ENCODE results near the gene GALK1.

GALK1 gene

DNA sequence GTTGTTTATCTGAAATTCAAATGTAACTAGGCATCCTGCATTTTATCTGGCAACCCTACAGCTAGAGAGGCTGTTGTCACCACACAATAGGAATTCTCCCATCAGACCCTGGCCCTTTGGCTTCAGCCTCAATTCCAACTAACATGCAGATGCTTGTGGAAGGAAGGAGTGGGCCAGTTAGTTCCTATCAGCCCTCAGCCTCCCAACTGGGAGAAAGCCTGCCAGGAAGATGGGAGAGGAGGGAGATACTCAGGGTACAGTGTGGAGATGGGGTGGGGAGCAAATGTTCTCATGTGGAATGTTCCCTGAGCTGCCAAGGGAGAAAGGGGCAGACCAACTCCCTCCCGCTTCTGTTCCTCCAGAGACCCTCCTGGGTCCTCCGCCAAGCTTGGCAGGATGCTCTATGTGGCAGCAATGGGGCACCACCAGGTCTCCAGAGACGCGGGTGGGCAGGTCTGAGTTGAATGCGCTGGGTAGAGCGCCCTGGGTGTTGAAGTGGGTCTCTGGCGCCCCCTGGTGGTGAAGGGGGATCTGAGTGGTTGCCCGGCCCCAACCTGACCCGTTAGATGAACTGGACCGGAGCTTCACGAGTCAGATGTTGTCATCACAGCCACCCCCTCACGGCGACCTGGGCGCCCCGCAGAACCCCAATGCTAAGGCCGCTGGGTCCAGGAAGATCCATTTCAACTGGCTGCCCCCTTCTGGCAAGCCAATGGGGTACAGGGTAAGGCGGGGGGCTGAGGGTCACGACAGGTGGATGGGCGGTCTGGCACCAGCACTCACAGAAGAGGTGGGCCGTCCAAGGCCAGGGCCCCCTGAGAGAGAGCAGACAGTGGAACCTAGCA is 15.2 kb downstream of the GALK1 start:
- DNase-seq (ENCODE audit: low read depth), result peak; percentile 48

DNA sequence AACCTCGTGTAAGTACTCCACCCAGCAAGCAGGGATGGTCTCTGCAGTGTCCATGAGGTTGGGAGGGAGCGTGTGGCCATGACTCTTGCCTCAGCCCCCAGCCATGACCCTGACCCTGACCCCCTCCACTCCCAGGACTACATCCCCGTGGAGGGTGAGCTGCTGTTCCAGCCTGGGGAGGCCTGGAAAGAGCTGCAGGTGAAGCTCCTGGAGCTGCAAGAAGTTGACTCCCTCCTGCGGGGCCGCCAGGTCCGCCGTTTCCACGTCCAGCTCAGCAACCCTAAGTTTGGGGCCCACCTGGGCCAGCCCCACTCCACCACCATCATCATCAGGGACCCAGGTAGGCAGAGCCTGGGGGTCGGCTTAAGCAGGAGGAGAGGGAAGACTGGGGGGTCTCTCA is 16.3 kb downstream of the GALK1 start:
- DNase-seq (ENCODE audit: low read depth), result no peak

DNA sequence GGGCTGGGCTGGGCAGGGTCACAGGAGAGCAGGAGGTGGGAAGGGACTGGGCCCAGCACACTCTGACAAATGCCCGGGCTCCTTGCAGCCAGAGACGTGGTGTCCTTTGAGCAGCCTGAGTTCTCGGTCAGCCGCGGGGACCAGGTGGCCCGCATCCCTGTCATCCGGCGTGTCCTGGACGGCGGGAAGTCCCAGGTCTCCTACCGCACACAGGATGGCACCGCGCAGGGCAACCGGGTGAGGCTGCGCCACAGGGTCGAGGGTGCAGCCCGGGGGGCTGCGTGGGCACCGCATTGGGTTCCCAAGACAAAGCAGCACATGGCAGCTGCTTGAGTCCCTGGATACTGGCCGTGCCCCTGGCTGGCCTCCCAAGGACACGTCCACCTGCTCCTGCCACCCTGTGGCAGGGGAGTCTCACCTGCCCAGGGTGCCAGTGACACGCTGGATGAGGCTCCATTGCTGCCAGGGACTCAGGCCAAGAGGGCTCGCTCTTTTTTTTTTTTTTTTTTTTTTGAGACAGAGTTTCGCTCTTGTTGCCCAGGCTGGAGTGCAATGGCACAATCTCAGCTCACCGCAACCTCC is 21.3 kb downstream of the GALK1 start:
- no peak for DNase-seq (ENCODE audit: low read depth)

DNA sequence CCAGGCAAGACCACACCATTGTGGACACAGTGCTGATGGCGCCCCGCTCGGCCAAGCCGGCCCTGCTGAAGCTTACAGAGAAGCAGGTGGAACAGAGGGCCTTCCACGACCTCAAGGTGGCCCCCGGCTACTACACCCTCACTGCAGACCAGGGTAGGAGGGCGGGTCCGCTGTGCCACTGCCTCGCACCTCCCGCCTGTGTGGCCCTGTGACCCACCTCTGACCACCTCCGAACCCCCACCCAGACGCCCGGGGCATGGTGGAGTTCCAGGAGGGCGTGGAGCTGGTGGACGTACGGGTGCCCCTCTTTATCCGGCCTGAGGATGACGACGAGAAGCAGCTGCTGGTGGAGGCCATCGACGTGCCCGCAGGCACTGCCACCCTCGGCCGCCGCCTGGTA is 22.7 kb downstream of the GALK1 start:
- no peak for DNase-seq (ENCODE audit: low read depth)

DNA sequence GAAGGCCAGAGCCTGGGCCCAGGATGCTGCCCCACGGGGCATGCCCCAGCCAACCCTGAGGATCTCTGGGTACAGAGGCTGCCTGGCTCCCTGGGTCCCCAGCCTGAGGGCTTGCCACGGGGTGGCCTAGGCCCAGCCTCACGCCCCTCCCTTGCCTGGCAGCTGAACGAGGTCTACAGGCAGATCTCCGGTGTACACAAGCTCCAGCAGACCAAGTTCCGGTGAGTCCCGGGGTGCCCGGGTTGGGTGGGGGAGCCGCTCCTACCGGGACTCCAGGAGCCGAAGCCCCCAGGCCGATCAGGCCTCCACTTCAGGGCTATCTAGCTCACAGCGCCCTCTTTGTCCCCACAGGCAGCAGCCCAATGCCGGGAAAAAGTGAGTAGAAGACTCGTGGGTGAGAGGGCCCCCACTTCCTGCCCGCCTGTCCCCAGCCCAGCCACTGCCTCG is 24.3 kb downstream of the GALK1 start:
- DNase-seq (ENCODE audit: low read depth), result no peak

DNA sequence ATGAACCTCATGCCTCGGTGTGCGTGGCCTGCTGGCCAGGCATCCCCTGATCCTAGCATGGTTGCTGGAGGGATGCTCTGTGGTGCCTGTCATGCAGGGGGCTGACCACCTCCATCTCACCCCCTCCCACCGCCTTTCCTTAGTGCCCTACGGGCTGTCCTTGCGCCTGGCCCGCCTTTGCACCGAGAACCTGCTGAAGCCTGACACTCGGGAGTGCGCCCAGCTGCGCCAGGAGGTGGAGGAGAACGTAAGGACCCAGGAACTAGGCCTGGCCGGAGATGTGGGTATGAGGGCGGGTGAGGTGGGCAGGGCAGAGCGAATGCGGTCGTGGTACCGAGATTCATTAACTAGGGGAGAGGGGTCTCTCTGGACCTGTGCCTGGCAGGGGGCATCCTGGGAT is 24.8 kb downstream of the GALK1 start:
- DNase-seq (ENCODE audit: low read depth), result no peak

DNA sequence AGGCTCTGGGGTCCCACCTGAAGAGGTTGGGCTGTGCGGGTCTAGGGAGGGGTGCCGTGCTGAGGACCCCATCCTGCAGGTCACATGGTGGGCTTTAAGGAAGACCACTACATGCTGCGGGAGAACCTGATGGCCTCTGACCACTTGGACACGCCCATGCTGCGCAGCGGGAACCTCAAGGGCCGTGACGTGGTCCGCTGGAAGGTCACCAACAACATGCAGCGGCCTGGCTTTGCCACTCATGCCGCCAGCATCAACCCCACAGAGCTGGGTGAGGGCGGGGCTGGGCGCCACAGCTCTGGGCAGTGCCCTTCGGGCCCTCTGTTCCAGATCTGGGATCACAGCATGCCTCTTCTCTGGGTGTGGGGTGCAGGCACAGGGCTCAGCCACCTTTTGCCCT is 25.2 kb downstream of the GALK1 start:
- no peak for DNase-seq (ENCODE audit: low read depth)

DNA sequence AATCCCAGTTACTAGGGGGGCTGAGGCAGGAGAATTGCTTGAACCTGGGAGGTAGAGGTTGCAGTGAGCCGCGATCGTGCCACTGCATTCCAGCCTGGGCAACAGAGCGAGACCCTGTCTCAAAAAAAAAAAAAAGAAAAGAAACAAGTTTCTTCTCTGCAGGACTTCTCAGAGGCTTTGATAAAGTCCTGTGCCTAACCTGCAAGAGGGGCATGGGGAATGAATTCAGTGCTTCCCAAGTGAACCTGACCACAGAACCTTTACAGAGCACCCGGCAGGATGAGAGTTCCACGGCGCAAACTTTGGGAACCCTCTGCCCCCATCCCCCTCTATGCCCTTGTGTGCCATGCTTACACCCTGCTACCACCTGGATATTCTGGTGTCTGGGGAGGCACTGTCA is 25.8 kb downstream of the GALK1 start:
- no peak for DNase-seq (ENCODE audit: low read depth)

DNA sequence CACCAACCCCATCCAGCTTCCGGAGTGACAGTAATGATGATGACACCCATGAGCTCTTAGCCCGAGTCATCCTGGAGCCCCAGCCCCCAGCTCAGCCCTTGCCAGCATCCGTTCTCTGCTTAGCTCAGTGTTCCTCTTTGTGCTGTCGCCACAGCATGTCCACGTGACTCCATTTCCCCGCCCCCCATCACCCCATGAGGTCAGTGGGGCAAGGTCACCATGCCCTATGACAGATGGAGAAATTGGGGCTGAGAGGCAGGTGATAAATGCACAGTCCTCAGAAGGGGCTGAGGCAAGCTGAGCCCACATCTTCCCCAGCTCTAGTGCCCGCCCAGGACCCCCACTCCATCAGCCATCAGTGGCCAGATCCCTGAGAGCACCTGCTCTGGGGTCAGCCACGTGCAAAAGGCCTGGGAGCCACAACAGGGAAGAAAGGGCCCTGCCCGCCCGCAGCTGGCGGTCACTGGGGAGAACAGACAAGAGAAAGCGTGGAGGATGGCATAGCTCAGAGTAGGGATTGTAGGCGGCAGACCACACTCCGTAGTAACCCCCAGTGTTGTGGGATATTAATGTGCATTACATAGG is 26.7 kb downstream of the GALK1 start:
- DNase-seq (ENCODE audit: low read depth), result no peak

DNA sequence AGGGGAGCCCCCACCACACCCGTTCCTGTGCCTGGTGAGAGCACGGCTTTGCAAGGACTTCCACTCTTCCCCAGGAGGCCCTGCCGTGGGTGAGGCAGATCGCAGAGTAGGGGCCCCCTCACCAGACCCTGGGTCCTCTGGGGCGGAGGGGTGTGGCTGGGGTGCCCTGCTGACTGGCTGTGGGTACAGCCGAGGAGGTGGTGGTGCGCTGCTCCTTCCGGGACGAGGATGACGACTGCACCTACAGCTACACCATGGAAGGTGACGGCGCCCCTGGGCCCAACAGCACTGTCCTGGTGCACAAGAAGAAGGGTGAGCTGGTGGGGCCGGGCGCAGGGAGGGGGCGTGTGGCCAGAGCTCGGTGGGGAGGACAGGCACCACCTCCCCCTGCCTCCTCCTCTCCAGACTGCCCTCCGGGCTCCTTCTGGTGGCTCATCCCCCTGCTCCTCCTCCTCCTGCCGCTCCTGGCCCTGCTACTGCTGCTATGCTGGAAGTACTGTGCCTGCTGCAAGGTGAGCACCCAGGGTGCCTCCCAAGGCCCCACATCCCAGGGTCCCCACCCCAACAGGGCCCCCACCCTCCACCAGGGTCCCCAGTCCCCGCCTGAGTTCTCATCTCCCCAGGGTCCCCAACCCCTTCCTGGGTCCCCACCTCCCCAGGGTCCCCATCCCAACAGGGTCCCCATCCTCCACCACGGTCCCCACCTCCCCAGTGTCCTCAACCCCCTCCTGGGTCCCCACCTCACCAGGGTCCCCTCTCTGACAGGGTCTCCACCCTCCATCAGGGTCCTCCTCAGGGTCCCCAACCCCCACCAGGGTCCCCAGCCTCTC is 27.6 kb downstream of the GALK1 start:
- DNase-seq (ENCODE audit: low read depth), result no peak

DNA sequence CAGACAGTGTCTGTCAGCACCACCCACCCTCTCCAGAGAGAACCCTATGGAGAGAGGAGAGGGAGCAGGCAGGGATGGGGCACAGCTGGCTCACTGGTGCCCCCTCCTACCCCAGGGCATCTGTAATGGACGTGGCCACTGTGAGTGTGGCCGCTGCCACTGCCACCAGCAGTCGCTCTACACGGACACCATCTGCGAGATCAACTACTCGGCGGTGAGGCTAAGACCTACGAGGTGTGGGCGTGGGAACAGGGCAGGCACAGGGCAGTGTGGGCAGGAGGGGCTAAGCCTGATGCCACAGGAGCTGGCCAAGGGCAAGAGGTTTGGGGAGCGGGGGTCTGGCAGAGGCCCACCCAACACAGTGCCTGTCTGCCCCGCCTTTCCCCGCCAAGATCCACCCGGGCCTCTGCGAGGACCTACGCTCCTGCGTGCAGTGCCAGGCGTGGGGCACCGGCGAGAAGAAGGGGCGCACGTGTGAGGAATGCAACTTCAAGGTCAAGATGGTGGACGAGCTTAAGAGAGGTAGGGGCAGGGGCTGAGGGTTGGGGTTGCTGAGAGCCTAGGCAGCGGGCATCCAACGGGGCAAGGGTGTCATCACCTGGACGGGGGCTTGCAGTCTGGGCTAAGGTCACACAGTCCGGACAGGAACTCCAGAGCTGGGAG is 28.7 kb downstream of the GALK1 start:
- DNase-seq (ENCODE audit: low read depth), result no peak

DNA sequence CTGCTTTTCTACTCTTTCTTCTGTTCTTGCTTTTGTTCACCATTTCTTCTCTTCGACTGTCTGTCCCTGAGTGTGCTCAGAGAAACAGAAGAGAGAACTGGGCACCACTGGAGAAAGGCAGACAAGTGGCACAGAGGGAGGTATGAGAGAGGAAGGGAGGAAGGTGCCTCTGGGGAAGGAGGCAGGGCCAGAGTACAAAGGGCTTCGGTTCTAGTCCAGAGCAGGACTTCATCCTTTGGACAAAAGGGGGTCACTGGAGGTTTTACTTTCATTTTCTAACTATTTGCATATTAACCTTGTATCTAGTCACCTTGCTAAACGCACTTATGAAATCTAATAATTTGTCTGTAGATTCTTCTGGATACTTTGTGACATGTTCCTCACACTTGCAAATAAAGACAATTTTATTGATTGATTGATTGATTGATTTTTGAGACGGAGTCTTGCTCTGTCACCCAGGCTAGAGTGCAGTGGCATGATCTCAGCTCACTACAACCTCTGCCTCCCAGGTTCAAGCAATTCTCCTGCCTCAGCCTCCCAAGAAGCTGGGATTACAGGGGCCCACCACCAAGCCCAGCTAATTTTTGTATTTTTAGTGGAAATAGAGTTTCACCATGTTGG is 30.2 kb downstream of the GALK1 start:
- DNase-seq (ENCODE audit: low read depth), result no peak

DNA sequence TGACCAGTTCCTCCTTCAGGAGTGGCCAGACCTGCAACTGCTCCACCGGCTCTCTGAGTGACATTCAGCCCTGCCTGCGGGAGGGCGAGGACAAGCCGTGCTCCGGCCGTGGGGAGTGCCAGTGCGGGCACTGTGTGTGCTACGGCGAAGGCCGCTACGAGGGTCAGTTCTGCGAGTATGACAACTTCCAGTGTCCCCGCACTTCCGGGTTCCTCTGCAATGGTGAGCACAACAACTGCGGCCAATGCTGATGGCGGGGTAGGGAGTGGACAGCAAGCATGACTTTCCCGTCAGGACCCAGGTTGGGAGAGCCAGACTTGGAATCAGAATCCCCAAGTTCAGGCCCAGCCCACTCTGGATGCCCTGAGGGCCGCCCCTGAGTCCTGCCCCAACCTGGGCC is 31.5 kb downstream of the GALK1 start:
- DNase-seq (ENCODE audit: low read depth), result no peak

DNA sequence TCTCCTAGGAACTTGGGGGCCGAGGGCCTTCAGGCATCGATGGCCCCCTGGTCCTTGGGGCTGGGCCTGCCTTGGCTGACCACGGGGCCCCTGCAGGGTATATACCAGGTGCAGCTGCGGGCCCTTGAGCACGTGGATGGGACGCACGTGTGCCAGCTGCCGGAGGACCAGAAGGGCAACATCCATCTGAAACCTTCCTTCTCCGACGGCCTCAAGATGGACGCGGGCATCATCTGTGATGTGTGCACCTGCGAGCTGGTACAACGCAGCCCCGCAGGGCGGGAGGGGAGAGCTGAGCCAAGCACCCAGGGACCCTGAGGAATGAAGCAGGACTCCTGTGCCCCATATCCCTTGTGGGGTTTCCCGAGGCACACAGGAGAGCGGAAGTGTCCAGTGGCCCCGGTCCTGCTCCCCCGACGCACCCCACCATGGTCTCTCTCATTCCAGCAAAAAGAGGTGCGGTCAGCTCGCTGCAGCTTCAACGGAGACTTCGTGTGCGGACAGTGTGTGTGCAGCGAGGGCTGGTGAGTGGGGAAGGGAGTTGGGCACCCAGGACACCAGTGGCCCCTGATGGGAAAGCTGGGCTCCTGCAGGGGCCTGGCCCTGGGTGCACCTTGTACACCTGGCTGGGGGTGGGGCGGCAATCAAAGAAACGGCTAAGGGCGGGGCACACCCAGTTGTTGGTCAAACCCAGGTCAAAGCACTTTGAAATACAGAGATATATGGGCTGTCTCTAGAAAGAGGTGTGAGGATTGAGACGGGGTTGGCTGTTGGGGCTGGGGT is 33.1 kb downstream of the GALK1 start:
- no peak for DNase-seq (ENCODE audit: low read depth)

DNA sequence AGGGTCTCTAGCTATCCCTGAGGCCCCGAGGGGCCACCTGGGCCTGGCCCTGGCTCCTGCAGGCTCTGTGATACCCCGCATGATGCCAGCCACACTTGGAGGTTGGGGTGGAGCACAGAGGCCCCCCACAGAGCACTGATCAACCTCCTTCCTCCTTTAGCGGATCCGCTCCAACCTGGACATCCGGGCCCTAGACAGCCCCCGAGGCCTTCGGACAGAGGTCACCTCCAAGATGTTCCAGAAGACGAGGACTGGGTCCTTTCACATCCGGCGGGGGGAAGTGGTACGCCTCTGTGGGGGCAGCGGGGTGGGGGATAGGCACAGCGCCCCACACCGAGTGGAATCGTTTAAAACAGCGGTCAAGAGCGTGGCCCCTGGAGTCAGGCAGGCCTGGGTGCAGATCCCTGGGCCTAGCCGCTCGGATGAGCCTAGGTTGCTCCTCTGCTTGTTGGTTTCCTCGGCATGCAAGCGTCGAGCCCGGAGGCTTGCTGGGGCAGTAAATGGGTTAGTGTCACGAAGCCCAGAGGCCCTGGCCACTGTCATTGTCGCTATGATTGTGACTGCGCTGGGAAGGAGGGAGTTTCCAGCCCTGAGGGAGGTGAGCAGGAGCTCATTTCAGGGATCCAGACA is 33.8 kb downstream of the GALK1 start:
- DNase-seq (ENCODE audit: low read depth), result no peak

DNA sequence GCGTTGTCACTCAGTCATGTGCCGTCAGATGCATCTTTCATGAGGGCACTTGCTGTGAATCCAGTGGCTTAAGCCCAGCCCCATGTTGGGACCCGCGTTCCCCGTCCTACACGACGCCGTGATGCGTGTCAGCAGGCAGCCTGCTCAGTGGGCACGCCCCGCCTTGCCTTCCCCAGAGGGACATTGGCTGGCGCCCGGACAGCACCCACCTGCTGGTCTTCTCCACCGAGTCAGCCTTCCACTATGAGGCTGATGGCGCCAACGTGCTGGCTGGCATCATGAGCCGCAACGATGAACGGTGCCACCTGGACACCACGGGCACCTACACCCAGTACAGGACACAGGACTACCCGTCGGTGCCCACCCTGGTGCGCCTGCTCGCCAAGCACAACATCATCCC is 34.9 kb downstream of the GALK1 start:
- no peak for DNase-seq (ENCODE audit: low read depth)

DNA sequence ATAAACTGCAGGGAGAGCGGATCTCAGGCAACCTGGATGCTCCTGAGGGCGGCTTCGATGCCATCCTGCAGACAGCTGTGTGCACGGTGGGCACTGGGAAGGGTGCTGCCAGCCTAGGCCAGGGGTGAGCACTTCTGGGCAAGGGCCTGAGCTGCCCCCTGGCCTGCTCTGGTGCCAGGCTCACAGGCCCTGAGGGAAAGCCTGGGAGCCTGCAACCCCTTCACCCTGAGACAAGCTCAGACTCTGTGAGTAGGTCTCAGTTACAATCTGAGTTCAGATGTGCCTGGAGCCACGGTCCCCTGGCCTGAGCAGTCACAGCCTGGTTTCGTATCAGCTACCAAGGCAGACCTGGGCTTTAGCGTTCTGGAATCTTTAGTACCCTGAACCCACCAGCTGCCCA is 35.6 kb downstream of the GALK1 start:
- DNase-seq (ENCODE audit: low read depth), result no peak

DNA sequence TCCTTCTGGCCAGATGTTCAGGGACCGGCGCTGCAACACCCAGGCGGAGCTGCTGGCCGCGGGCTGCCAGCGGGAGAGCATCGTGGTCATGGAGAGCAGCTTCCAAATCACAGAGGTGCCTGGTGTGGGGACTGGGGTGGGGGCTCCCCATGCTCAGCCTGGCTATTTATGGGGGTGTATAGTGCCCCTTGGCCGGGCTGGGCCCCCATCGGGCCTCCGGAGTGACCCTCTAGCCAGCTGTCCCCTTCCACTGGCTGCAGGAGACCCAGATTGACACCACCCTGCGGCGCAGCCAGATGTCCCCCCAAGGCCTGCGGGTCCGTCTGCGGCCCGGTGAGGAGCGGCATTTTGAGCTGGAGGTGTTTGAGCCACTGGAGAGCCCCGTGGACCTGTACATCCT is 37.6 kb downstream of the GALK1 start:
- no peak for DNase-seq (ENCODE audit: low read depth)

DNA sequence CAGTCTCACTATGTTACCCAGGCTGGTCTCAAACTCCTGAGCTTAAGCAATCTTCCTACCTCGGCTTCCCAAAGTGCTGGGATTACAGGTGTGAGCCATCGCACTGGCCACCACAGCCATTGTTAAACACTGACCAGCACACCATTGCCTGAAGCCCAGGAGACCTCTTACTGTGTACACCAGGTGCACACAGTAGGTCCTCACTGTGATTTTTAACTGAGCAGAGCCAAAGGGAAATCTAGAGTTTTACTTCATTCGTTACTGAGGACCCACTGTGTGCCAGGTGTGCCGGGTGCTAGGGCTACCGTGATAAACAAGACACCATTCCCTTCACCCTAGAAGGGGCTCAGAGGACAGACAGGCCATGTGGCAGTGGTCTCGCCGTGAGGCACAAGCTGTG is 39.5 kb downstream of the GALK1 start:
- no peak for DNase-seq (ENCODE audit: low read depth)
